ENCODE data around the gene CNDP2. TPM values are rescaled to one million over a fixed set of nuclear protein-coding genes. Genes with fewer than 3 reads are reported as not detected.

Gene CNDP2
- total RNA-seq, 1 experiment from 2014 or later = 52.7 TPM

DNA sequence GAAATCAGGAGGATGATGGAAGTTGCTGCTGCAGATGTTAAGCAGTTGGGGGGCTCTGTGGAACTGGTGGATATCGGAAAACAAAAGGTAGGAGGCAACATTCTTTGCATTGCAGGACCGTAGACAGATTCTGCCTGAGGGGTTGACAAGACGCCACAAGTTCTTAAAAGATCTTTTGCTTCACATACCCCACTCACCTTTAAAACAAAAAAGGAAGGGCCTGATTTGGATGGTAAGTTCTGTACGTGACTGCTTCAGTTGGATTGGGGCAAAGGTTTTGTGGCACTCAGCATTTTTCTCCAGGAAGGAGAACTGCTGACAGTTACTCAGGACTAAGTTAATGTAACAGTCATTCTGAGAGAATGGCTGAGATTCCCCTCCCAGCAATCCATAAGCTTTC, 5.2 kb downstream of the CNDP2 start:
- no peak for DNase-seq
- Histone ChIP-seq H3K4me1 (0 out of 2 replicates have a peak, but pooled peaks cover 4% of the 10 kb centered on the region), H3K27me3 (no peaks in the 10 kb centered on the region), H3K9me3 (replicated peaks) (no peaks in the 10 kb centered on the region), H3K27ac (no peak overlapping the region), H3K4me3 (no peak overlapping the region), H3K36me3 (no peaks in the 10 kb centered on the region)

DNA sequence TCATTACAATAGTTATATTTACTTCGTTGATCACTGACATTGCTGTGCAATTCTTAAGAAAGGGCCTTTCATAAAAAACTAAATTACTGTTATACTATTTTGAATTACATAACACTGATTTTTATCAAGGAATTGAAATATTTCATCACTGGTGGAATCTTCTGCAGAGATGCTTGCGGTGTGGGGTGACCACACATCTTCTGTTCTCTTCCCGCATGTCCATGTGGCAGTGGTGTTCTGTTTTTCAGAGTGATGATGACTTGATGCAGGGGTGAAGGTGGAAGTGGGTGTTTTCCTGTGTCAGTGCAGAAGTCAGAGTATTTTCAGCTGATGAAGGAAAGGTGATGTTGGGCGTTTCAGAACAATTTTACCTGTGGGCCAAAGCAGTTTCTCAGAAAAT, 7.0 kb downstream of the CNDP2 start:
- H3K4me1 ChIP-seq = no peaks in the 10 kb centered on the region
- no peak overlapping the region for H3K4me3 ChIP-seq
- no peaks in the 10 kb centered on the region for H3K36me3 ChIP-seq
- no peaks in the 10 kb centered on the region for H3K27me3 ChIP-seq
- no peaks in the 10 kb centered on the region for H3K9me3 ChIP-seq (replicated peaks)
- DNase-seq = no peak
- no peak overlapping the region for H3K27ac ChIP-seq

DNA sequence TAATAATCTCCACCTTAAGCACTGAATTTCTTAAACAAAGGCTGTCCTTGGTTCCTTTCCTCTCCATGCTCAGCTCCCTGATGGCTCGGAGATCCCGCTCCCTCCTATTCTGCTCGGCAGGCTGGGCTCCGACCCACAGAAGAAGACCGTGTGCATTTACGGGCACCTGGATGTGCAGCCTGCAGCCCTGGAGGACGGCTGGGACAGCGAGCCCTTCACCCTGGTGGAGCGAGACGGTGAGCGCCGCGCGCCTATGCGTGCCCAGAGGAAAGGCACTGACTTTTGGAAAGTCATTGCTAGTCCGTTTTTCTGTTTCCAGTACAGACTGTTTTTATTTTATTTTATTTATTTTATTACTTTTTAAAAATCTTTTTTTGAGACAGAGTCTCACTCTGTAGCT, 9.6 kb downstream of the CNDP2 start:
- Histone ChIP-seq H3K4me1 (no peaks in the 10 kb centered on the region), H3K27ac (no peak overlapping the region), H3K4me3 (no peak overlapping the region), H3K36me3 (no peaks in the 10 kb centered on the region), H3K27me3 (no peaks in the 10 kb centered on the region), H3K9me3 (replicated peaks) (no peaks in the 10 kb centered on the region)
- no peak for DNase-seq

DNA sequence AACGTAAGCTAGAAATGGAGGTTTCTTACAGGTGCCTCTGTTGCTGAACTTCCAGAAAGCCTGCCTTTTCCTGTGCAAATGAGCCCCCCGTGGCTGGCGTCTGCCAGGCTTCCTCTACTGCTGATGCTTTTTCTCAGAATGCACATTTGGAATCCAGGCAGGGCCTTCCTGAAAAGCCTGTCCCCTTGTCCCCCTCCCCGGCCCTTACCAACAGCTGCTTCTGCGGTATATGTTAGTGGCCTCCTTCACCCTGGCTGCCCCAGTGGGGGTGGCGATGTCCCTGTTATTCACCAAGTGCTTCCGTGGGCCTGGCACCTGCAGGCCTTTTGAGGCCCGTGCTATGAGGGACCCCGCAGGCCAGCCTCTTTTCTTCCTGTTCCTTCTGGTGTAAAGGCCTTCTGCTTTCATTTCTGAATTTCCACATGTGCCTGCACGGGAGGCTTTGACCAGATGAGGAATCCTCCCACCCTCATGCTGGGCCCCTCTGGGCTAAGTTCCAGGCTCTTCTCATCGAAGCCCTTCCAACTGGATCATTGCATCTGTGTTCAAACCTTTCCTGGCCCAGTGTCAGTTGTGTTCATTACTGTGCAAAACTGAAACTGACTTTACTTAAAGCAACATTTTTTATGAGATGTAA, 10.4 kb downstream of the CNDP2 start:
- Histone ChIP-seq H3K36me3 (no peaks in the 10 kb centered on the region), H3K4me1 (no peaks in the 10 kb centered on the region), H3K4me3 (no peak overlapping the region), H3K27ac (no peak overlapping the region), H3K27me3 (no peaks in the 10 kb centered on the region), H3K9me3 (replicated peaks) (no peaks in the 10 kb centered on the region)
- no peak for DNase-seq

DNA sequence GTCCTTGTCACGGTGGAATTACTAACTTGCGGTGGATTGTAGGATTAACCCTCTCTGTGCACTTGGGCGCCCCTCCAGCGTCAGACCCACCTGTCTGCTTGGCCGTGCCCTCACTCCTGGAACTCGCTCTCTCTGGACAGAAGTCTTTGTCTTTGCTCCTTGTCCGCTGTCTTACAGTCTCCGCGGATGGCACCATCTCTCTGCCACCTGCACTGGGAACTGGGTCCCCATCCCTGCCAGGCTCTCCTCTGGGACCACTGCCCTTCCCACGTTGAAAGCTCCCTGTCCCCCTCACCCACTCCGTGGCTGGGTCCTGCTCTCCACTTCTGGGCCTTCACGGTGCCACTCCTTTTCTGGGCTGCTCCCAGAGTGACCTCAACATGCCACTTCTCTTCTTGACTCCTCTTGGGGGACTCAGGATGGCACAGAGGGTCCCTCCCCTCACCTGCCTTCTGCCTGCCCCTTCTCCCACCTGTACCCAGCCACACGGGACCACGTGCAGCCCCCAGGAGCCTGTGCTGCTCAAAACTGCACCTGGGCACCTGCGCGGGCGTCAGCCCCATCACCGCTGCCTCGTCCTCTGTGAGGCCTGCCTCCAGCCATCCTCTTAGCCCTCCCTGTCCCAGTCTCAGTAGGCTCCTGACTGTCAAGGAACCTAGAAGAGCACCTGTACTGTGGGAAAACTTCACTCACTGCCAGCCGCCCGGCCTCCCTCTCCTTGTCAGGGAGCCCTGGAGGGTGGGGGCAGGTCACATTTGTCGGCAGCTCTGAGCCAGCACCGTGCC, 11.1 kb downstream of the CNDP2 start:
- Histone ChIP-seq H3K27me3 (no peaks in the 10 kb centered on the region), H3K4me1 (no peaks in the 10 kb centered on the region), H3K36me3 (no peaks in the 10 kb centered on the region), H3K4me3 (no peak overlapping the region), H3K27ac (no peak overlapping the region), H3K9me3 (replicated peaks) (no peaks in the 10 kb centered on the region)
- no peak for DNase-seq

DNA sequence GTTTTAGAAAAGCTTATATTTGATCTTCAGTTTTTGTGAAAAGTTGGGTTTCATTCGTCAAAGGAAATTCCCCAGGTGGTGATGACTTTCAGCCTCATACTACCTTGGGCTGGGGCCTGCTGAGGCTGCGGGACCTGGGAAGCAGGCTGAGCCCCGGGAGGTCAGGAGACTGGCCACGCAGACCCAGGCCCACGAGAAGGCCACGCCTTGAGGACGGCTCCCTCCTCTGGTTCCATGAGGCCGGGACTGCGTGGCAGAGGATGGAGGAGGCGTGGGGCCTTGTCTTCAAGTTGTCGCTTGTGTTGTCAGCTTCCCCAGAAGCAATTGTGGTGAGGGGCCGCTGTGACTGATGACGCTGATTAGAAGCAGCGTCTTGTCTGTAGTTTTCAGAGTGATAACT, 11.8 kb downstream of the CNDP2 start:
- Histone ChIP-seq H3K4me1 (no peaks in the 10 kb centered on the region), H3K4me3 (no peak overlapping the region), H3K36me3 (no peaks in the 10 kb centered on the region), H3K9me3 (replicated peaks) (no peaks in the 10 kb centered on the region), H3K27me3 (no peaks in the 10 kb centered on the region), H3K27ac (no peak overlapping the region)
- DNase-seq = no peak

DNA sequence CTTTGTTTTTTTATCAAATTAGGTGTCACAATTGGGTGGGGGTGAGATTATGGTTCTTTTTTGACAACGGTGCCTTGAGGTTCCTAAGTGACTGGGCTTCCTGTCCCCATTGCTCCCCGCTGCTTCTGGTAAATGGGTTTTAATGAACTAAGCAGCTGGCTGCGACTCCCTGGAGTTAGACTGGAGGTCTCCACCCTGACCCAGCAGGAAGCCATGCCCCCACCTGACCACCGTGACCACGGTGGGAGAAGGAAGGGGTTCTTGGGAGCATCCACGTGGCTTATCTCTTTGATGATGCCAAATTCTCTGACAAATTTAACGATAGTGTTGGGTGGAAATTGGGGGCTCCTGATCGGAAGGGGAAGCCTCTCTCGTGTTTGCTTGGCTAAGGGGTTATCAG, 12.2 kb downstream of the CNDP2 start:
- no peak overlapping the region for H3K4me3 ChIP-seq
- no peaks in the 10 kb centered on the region for H3K36me3 ChIP-seq
- no peaks in the 10 kb centered on the region for H3K9me3 ChIP-seq (replicated peaks)
- H3K4me1 ChIP-seq = no peaks in the 10 kb centered on the region
- DNase-seq = no peak
- no peaks in the 10 kb centered on the region for H3K27me3 ChIP-seq
- no peak overlapping the region for H3K27ac ChIP-seq

DNA sequence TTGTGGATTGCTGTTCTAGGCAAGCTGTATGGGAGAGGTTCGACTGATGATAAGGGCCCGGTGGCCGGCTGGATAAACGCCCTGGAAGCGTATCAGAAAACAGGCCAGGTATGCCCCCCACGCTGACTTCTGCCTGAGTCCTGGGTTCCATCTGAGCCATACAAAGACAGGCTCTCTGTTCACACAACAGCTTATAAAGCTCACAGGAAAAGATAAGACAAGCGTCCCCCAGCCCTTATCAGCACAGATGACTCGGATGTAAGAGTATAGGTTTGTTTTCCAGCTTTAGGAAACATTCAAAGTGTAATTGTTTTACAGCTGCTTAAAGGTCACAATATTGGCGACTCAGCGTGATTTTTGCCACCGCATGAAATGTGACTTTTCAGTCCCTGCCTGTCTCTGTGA, 12.7 kb downstream of the CNDP2 start:
- Histone ChIP-seq H3K4me1 (no peaks in the 10 kb centered on the region), H3K27me3 (no peaks in the 10 kb centered on the region), H3K27ac (no peak overlapping the region), H3K9me3 (replicated peaks) (no peaks in the 10 kb centered on the region), H3K4me3 (no peak overlapping the region), H3K36me3 (no peaks in the 10 kb centered on the region)
- DNase-seq = no peak

DNA sequence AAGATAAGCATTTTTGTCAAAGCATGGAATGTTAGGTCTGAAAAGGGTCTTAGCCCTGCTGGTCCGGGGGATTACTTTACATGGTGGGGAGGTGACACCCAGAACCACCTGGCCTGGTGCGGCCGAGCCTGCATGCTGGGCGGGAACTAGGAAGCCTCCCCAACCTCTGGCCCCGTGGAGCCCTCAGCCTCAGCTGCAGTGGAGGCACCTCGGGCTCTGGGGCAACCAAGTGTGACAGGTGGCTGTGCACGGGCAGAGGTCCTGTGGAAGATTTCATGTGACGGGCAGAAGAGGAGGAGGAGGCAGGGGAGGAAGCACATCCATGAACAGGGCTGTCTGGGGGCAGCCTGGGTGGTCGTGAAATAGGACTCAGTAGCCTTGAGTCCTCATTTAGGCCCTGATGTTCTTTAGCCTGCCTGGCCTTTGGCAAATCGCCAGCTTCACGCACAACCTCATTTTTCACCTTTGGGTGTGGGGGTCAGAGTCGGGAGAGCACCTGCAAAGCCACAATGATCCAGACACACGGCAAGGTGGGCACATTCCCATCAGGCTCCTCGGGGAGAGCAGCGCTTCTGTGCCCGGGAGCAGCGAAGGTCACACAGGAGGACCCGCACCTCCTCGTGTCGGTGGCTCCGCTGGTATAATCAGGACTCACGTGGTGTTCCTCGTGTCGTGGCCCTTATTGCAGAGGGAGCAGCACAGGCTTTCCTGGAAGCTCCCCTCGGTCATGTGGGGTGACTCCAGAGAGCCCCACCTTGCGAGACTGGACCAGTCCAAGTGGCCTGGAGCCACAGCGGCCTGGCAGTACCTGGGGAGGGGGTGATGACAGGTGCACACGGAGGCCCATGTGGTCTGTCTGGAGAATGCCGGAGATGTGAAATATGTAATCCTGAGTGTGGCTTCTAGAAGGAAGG, 13.9 kb downstream of the CNDP2 start:
- no peak overlapping the region for H3K4me3 ChIP-seq
- no peaks in the 10 kb centered on the region for H3K27me3 ChIP-seq
- no peaks in the 10 kb centered on the region for H3K9me3 ChIP-seq (replicated peaks)
- H3K27ac ChIP-seq = no peak overlapping the region
- no peaks in the 10 kb centered on the region for H3K4me1 ChIP-seq
- DNase-seq = no peak
- no peaks in the 10 kb centered on the region for H3K36me3 ChIP-seq

DNA sequence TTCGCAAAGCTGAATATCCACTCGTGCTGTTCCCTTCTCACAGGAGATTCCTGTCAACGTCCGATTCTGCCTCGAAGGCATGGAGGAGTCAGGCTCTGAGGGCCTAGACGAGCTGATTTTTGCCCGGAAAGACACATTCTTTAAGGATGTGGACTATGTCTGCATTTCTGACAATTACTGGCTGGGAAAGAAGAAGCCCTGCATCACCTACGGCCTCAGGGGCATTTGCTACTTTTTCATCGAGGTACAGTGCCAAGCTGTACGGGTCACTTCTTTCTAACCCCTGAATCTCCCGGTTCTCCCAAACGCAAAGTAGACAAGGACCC, 14.6 kb downstream of the CNDP2 start:
- Histone ChIP-seq H3K9me3 (replicated peaks) (no peaks in the 10 kb centered on the region), H3K4me3 (no peak overlapping the region), H3K27me3 (no peaks in the 10 kb centered on the region), H3K36me3 (no peaks in the 10 kb centered on the region), H3K4me1 (no peaks in the 10 kb centered on the region), H3K27ac (no peak overlapping the region)
- no peak for DNase-seq

DNA sequence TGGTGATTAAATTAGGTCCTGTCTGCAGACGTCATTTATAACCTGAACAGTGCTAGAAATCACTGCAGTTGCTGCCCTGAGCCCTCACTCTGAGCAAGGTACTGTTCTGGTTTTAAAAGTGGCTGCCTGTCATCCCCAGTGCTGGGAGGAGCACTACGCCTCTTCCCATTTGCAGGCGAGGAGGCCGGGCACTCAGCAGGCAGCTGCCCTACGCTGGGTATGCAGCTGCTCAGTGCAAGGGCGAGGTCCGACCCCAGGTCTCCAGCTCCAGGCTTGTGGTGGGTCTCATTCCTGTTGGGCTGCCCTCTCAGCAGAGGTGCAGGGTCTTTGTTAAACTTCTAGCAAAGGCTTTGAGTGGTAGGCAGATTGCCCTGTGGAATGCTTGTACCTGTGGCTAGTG, 15.7 kb downstream of the CNDP2 start:
- Histone ChIP-seq H3K27ac (no peak overlapping the region), H3K9me3 (replicated peaks) (no peaks in the 10 kb centered on the region), H3K4me1 (no peaks in the 10 kb centered on the region), H3K27me3 (no peaks in the 10 kb centered on the region), H3K4me3 (no peak overlapping the region), H3K36me3 (no peaks in the 10 kb centered on the region)
- DNase-seq = no peak

DNA sequence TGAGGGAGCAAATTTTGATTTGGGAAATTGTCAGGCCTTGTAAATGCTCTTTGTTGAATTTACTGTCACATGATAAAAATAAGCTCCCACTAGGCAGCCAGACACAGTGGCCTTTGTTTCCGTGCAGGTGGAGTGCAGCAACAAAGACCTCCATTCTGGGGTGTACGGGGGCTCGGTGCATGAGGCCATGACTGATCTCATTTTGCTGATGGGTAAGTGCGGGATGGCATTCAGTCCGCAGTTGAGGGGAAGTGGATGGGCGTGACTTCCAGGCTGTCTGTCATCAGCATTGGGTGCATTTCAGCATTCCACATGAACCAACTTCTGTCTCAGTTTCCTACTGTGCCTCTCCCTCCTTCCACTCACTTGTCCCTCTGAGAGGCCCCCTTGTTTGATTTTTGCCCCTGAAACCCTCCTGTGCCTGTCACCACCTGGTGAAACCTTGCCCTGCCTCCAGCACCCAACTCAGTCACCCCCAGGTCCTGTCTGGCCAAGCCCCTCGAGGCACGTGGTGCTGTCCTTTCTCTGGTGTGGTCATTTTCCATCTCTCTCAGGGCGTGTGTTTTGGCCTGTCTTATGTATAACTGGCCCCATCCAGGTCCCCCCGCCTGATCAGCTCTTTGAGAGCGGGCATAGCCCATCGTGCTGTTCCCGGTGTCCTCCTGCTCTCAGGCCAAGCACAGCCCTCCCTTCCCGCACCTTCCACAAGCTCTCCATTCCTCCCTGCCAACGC, 16.3 kb downstream of the CNDP2 start:
- Histone ChIP-seq H3K4me1 (no peaks in the 10 kb centered on the region), H3K4me3 (no peak overlapping the region), H3K27ac (no peak overlapping the region), H3K27me3 (no peaks in the 10 kb centered on the region), H3K9me3 (replicated peaks) (no peaks in the 10 kb centered on the region), H3K36me3 (no peaks in the 10 kb centered on the region)
- DNase-seq = no peak

DNA sequence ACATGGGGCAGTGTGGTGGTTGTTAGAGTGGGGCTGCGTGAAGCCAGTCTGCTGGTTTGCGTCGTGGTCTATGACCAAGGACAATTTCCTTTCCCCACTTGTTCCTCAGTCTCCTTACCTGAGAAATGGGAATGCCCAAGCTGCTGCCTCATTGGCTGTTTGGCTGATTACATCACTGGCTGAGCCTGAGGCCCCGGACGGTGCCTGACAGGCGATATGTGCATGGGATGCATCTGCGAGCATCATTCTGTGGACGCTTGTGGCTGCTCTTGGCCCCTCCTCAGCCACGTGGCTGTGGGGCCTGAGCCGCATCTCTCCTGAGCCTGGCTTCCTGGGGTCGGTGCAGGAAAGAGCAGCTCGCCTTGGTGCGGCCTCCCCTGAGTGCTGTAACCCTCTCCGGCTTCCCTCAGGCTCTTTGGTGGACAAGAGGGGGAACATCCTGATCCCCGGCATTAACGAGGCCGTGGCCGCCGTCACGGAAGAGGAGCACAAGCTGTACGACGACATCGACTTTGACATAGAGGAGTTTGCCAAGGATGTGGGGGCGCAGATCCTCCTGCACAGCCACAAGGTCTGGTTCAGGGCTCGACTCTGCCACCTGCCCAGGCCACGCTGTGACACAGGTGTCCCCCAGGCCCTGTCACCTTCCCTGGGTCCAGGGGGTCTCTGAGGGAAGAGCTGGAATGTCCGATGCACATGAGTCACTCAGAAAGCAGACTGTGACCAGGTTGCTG, 17.2 kb downstream of the CNDP2 start:
- H3K4me1 ChIP-seq = no peaks in the 10 kb centered on the region
- H3K27me3 ChIP-seq = no peaks in the 10 kb centered on the region
- no peaks in the 10 kb centered on the region for H3K9me3 ChIP-seq (replicated peaks)
- H3K36me3 ChIP-seq = no peaks in the 10 kb centered on the region
- no peak overlapping the region for H3K4me3 ChIP-seq
- H3K27ac ChIP-seq = no peak overlapping the region
- no peak for DNase-seq

DNA sequence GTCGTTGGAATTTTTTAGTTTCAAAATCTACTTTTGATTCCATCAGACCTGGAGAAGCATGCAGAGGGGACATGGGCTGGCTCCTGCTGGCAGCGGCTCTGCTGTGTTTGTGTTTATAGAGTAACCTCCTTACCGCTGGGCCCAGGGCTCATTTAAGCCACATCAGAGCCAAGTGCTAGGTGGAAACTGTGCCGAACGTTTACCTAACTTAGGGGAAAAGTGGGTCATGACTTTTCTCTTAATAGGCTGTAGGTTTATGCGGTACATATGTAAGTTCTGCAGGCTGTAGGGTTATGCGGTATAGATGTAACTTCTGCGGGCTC, 17.7 kb downstream of the CNDP2 start:
- Histone ChIP-seq H3K27ac (no peak overlapping the region), H3K9me3 (replicated peaks) (no peaks in the 10 kb centered on the region), H3K4me1 (no peaks in the 10 kb centered on the region), H3K4me3 (no peak overlapping the region), H3K27me3 (no peaks in the 10 kb centered on the region), H3K36me3 (no peaks in the 10 kb centered on the region)
- no peak for DNase-seq

Data from SJCRH30 (cell line).